Kidney epithelial cell (primary cell): Measurements from ENCODE around the gene WNT2B. TPM values are rescaled to one million over a fixed set of nuclear protein-coding genes. Genes with fewer than 3 reads are reported as not detected.

Source experiments
- DNase-seq: peaks from one replicate; pipeline ENCODE4 v3.0.0-alpha.2; 2010; ENCODE audit warnings: low read depth
- H3K27me3 ChIP-seq: 2 replicates; pipeline ENCODE4 v1.6.0; 2011; ENCODE audit warnings: low read length; ENCODE audit not compliant: control insufficient read depth, insufficient read depth
- H3K36me3 ChIP-seq: 2 replicates; pipeline ENCODE4 v1.5.1; 2011; ENCODE audit warnings: low read length; ENCODE audit not compliant: control insufficient read depth, insufficient read depth
- H3K4me3 ChIP-seq: 2 replicates; pipeline ENCODE4 v1.5.1; 2011; ENCODE audit warnings: low read depth, mild to moderate bottlenecking, control low read depth, low read length
- total RNA-seq: library from RNA; depleted of rRNA; stranded (reverse); fragments of >200 nt; gene quantifications from 2 replicates; pipeline ENCODE4 v1.2.3, GENCODE V29; 2015
- TF ChIP-seq, protein P1 (sequence below): IDR thresholded peaks from 2 replicates; pipeline ENCODE4 v1.5.1; 2011; ENCODE audit warnings: mild to moderate bottlenecking, moderate library complexity, low read length, control low read depth, inconsistent platforms; ENCODE audit not compliant: insufficient read depth, poor library complexity, severe bottlenecking

The WNT2B gene
- total RNA-seq, 1 donor from 2014 or later = 1.3 TPM

DNA sequence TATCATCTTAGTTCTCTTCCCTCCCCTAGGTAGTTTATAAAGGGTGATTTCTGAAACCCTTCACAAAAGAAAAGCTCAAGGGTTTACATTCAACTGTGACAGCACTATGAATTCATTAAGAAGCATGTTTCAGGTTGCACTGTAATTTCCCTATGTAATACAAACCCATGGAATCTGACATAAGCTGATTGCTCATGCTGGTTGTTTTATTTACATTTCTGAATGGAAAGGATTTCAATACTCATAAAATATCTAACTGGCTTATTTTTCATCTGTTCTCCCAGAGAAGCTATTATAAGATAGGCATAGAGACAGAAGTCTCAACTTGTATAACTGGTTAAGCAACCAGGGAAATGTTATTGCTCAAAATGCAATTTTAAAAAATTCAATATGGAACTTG, 20.5 kb downstream of the WNT2B start:
- Histone ChIP-seq H3K36me3 (no peaks in the 10 kb centered on the region), H3K27me3 (no peaks in the 10 kb centered on the region), H3K4me3 (no peak overlapping the region)
- TF ChIP-seq, protein P1, sequence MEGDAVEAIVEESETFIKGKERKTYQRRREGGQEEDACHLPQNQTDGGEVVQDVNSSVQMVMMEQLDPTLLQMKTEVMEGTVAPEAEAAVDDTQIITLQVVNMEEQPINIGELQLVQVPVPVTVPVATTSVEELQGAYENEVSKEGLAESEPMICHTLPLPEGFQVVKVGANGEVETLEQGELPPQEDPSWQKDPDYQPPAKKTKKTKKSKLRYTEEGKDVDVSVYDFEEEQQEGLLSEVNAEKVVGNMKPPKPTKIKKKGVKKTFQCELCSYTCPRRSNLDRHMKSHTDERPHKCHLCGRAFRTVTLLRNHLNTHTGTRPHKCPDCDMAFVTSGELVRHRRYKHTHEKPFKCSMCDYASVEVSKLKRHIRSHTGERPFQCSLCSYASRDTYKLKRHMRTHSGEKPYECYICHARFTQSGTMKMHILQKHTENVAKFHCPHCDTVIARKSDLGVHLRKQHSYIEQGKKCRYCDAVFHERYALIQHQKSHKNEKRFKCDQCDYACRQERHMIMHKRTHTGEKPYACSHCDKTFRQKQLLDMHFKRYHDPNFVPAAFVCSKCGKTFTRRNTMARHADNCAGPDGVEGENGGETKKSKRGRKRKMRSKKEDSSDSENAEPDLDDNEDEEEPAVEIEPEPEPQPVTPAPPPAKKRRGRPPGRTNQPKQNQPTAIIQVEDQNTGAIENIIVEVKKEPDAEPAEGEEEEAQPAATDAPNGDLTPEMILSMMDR = no peak
- no peak for DNase-seq

DNA sequence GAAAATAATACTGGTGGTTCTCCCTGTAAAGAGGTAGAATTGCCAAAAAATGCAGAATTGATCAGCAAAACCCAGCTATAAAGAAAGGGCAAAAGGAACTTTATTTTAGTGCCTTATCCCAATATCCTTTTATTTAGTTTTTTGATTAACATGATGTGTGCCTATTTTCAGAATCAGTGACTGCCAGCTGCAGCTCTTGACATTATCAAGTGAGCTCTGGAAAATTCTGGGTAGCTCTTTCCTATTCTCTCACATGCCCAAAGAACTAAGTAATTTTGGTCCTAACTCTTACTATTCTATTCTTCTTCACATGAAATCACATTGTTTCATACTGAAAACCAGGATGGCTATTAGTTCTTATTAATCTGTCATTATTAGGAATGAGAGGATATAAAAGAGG, 22.1 kb downstream of the WNT2B start:
- no peak overlapping the region for H3K4me3 ChIP-seq
- DNase-seq = no peak
- no peaks in the 10 kb centered on the region for H3K27me3 ChIP-seq
- H3K36me3 ChIP-seq = no peaks in the 10 kb centered on the region
- TF ChIP-seq, protein P1 = no peak

DNA sequence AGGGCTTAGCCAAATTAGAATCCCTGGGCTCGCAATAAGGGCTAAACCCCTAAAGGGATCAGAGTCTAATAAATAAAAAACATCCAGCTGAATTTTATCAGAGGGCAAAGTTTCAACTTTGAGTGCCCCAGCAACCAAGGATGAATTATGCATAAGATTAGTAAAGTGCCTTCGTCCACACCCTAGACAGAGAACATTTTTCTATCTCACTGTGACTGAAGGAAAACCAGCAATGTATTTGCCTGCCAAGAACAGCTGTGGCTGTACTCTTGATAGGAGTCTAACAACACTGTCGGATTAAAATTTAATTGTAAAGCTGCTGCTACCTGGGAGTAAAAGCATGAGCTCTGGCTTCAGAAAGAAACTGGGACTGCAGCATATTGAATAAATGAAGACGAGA, 23.3 kb downstream of the WNT2B start:
- DNase-seq = no peak
- no peak overlapping the region for H3K4me3 ChIP-seq
- TF ChIP-seq, protein P1 = no peak
- H3K27me3 ChIP-seq = no peaks in the 10 kb centered on the region
- H3K36me3 ChIP-seq = no peaks in the 10 kb centered on the region

DNA sequence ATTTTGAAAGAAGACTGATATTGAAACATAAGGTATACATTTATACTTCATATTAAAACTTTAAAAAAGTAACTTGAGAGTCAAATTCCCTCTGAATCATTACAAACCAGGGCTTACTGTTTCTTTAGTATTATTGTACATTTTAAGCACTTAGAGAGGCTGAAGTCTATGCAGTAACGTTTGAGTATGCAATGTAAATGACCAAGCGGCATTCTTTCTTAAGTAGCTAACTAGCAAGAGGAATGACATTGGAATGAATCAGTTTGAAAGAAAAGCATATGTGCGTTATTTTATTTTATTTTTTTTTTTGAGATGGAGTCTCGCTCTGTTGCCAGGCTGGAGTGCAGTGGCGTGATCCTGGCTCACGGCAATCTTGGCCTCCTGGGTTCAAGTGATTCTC, 24.3 kb downstream of the WNT2B start:
- TF ChIP-seq, protein P1 = no peak
- Histone ChIP-seq H3K36me3 (no peaks in the 10 kb centered on the region), H3K27me3 (no peaks in the 10 kb centered on the region), H3K4me3 (no peak overlapping the region)
- no peak for DNase-seq

DNA sequence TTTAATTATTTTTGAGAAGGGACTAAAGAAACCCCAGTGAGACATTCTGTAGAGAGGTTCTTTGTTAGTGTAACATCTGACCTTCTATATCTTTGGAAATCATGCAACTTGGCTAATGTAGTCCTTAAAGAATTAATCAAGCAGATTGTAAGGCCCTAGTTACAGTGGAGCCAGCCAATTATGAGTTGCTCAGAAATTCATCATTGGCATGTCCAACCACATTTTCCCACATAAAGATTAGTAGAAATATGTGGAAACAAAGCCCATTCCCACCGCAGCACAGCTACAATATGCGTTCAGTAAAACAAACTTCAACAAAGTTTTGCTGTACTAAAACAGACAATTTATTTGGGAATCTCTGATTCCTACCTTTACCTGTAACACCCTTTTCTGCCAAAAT, 27.8 kb downstream of the WNT2B start:
- H3K27me3 ChIP-seq = no peaks in the 10 kb centered on the region
- no peak overlapping the region for H3K4me3 ChIP-seq
- no peak for DNase-seq
- TF ChIP-seq, protein P1 = no peak
- no peaks in the 10 kb centered on the region for H3K36me3 ChIP-seq

DNA sequence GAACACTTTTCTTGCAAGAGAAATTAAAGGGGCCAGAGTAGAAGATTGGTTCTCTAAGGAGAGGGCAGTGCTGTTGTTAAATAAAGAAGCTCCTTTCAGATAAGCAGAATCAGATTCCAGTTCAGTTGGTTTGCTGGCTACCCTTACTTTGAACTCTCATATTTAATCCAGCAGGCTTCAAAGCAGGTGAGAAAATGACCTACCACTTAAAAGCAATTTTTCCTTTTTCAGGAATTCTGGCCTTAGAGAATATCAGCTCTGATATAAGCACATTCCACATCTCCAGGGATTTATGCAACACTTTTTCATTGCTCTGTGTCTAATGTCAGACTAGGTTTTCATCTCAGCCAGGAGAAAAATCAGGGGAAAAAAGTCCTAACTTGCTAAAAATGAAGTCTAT, 28.7 kb downstream of the WNT2B start:
- Histone ChIP-seq H3K4me3 (no peak overlapping the region), H3K36me3 (no peaks in the 10 kb centered on the region), H3K27me3 (no peaks in the 10 kb centered on the region)
- TF ChIP-seq, protein P1 = no peak
- no peak for DNase-seq
